ENCODE measurements around the gene MFGE8.

The MFGE8 gene

GRCh38 chr15:88874684-88875083, 38.5 kb downstream of the MFGE8 start:
- Mint-ChIP-seq H3K9me3 (no peaks in the 10 kb centered on the region), H3K27ac (no peak overlapping the region), H3K36me3 (ENCODE audit: low read depth) (no peaks in the 10 kb centered on the region), H3K27me3 (ENCODE audit: low read depth) (peaks cover 14% of the 10 kb centered on the region), H3K4me1 (peaks cover 6% of the 10 kb centered on the region), H3K4me3 (no peak overlapping the region)
- TF ChIP-seq CTCF (IDR thresholded peaks at IDR 0.05; ENCODE audit: unreplicated experiment in 3 of 3), result no peak

- no peaks in the 10 kb centered on the region for H3K9me3 Mint-ChIP-seq
- peaks cover 6% of the 10 kb centered on the region for H3K4me1 Mint-ChIP-seq
- no peak overlapping the region for H3K4me3 Mint-ChIP-seq
- H3K27me3 Mint-ChIP-seq (ENCODE audit: low read depth), result peaks cover 17% of the 10 kb centered on the region
- TF ChIP-seq CTCF (IDR thresholded peaks at IDR 0.05; ENCODE audit: unreplicated experiment in 3 of 3), result no peak
- H3K27ac Mint-ChIP-seq, result no peak overlapping the region
- H3K36me3 Mint-ChIP-seq (ENCODE audit: low read depth), result no peaks in the 10 kb centered on the region
Observed at GRCh38 chr15:88874275-88874674, 38.9 kb downstream of the MFGE8 start.

DNA sequence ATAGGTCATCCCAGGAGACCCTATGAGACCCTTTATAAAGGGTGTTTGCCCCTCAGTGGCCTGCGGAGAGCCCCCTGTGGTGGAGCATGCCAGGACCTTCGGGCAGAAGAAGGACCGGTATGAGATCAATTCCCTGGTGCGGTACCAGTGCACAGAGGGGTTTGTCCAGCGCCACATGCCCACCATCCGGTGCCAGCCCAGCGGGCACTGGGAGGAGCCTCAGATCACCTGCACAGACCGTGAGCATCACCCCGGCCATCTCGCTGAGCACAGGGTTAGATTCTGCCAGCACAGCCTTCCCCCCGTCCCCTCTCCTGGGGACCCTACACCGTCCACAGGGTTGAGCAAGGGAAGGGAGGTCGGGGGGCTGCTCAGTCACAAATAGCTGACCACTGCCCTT, 39.4 kb downstream of the MFGE8 start:
- peaks cover 17% of the 10 kb centered on the region for H3K27me3 Mint-ChIP-seq (ENCODE audit: low read depth)

GRCh38 chr15:88872706-88873105, 40.5 kb downstream of the MFGE8 start:
- Mint-ChIP-seq H3K4me1 (peaks cover 6% of the 10 kb centered on the region), H3K36me3 (ENCODE audit: low read depth) (no peaks in the 10 kb centered on the region), H3K27me3 (ENCODE audit: low read depth) (peaks cover 17% of the 10 kb centered on the region), H3K4me3 (no peak overlapping the region), H3K27ac (no peak overlapping the region), H3K9me3 (no peaks in the 10 kb centered on the region)
- TF ChIP-seq CTCF (IDR thresholded peaks at IDR 0.05; ENCODE audit: unreplicated experiment in 3 of 3), result no peak

More for the DNA sequence above, 39.4 kb downstream of the MFGE8 start:
- Mint-ChIP-seq H3K9me3 (no peaks in the 10 kb centered on the region), H3K4me3 (no peak overlapping the region), H3K36me3 (ENCODE audit: low read depth) (no peaks in the 10 kb centered on the region), H3K4me1 (peaks cover 6% of the 10 kb centered on the region), H3K27ac (no peak overlapping the region)
- TF ChIP-seq CTCF (IDR thresholded peaks at IDR 0.05; ENCODE audit: unreplicated experiment in 3 of 3), result no peak

DNA sequence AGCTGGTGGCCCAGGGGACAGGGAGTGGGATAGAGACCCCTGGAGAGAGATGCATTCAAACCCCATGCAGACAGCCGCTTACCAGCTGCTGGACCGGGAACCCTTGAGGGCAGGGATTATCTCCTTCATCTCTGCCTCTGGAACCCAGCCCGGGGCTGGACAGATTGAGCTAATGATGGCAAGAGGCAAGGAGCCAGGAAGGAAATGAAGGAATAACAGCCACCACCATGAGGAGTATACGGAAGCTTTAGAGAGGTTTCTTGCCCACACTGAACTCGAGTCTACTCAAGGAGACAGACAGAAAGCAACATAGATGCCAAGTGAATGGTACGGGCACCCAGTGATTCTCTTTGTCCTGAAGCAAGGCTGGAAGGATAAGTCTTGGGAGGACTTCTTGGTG, 41.1 kb downstream of the MFGE8 start:
- peaks cover 17% of the 10 kb centered on the region for H3K27me3 Mint-ChIP-seq (ENCODE audit: low read depth)
- peaks cover 6% of the 10 kb centered on the region for H3K4me1 Mint-ChIP-seq
- no peaks in the 10 kb centered on the region for H3K36me3 Mint-ChIP-seq (ENCODE audit: low read depth)
- H3K27ac Mint-ChIP-seq, result no peak overlapping the region
- no peak overlapping the region for H3K4me3 Mint-ChIP-seq
- H3K9me3 Mint-ChIP-seq, result no peaks in the 10 kb centered on the region
- TF ChIP-seq CTCF (IDR thresholded peaks at IDR 0.05; ENCODE audit: unreplicated experiment in 3 of 3), result no peak

GRCh38 chr15:88871313-88871712, 41.9 kb downstream of the MFGE8 start:
- H3K27ac Mint-ChIP-seq, result no peak overlapping the region
- TF ChIP-seq CTCF (IDR thresholded peaks at IDR 0.05; ENCODE audit: unreplicated experiment in 3 of 3), result no peak
- H3K4me1 Mint-ChIP-seq, result peaks cover 6% of the 10 kb centered on the region
- no peaks in the 10 kb centered on the region for H3K36me3 Mint-ChIP-seq (ENCODE audit: low read depth)
- no peak overlapping the region for H3K4me3 Mint-ChIP-seq
- H3K27me3 Mint-ChIP-seq (ENCODE audit: low read depth), result peaks cover 14% of the 10 kb centered on the region
- no peaks in the 10 kb centered on the region for H3K9me3 Mint-ChIP-seq
